WTC11 (cell line): ENCODE results near the gene KIF5A. TPM values are rescaled to one million over a fixed set of nuclear protein-coding genes. Genes with fewer than 3 reads are reported as not detected.

Source experiments
- ATAC-seq: fragments of 200-7000 bp; cut with Tn5 transposase; 2 replicates; pipeline ENCODE4 v1.10.0; 2021; ENCODE audit warnings: mild to moderate bottlenecking, moderate library complexity
- CTCF ChIA-PET: fragments of 300-600 bp; sonication (Branson Sonifier 250); formaldehyde crosslinking; loops from one replicate; lab custom pipeline; 2021; ENCODE audit warnings: antibody characterized with exemption; lab: Charles Lee
- POLR2A ChIA-PET: fragments of 350-600 bp; sonication (Branson Sonifier 250); formaldehyde crosslinking; loops from one replicate; lab custom pipeline; 2021; ENCODE audit warnings: antibody characterized with exemption; lab: Charles Lee
- DNase-seq: peaks from one replicate; pipeline ENCODE4 v3.0.0; 2021; ENCODE audit warnings: low spot score
- H3K27ac Mint-ChIP-seq: 2 replicates; pipeline ENCODE4 v1.8.0; 2021; ENCODE audit warnings: mixed read lengths
- H3K27me3 Mint-ChIP-seq: 2 replicates; pipeline ENCODE4 v1.8.0; 2021; ENCODE audit warnings: low read depth, mild to moderate bottlenecking, moderate library complexity, mixed read lengths
- H3K36me3 Mint-ChIP-seq: 2 replicates; pipeline ENCODE4 v1.8.0; 2021; ENCODE audit warnings: mixed read lengths
- H3K4me1 Mint-ChIP-seq: 2 replicates; pipeline ENCODE4 v1.8.0; 2022; ENCODE audit warnings: mixed read lengths
- H3K4me3 Mint-ChIP-seq: 2 replicates; pipeline ENCODE4 v1.8.0; 2021; ENCODE audit warnings: mild to moderate bottlenecking, moderate library complexity, mixed read lengths
- H3K9me3 Mint-ChIP-seq: 2 replicates; pipeline ENCODE4 v1.8.0; 2021; ENCODE audit warnings: mixed read lengths
- CREB1 ChIP-seq: sonication (generic); formaldehyde crosslinking; IDR thresholded peaks from 2 replicates; pipeline ENCODE4 v1.8.0; 2023; ENCODE audit warnings: mild to moderate bottlenecking, missing genetic modification reagents
- EMX1 ChIP-seq: fragments of 250-450 bp; sonication (Bioruptor Pico); IDR thresholded peaks from 2 replicates; pipeline ENCODE4 v1.8.0; 2021; ENCODE audit warnings: mild to moderate bottlenecking
- GABPB1 ChIP-seq: sonication (generic); formaldehyde crosslinking; IDR thresholded peaks from 2 replicates; pipeline ENCODE4 v1.8.1; 2023; ENCODE audit warnings: mild to moderate bottlenecking, missing genetic modification reagents
- HMGA2 ChIP-seq: fragments of 250-450 bp; sonication (Bioruptor Pico); IDR thresholded peaks from 2 replicates; pipeline ENCODE4 v1.4.0; 2021; ENCODE audit warnings: mild to moderate bottlenecking, moderate library complexity
- NFATC4 ChIP-seq: fragments of 250-450 bp; sonication (Bioruptor Pico); IDR thresholded peaks from 2 replicates; pipeline ENCODE4 v1.9.0; 2021; ENCODE audit warnings: mild to moderate bottlenecking
- NR2C2 ChIP-seq: sonication (generic); formaldehyde crosslinking; IDR thresholded peaks from 2 replicates; pipeline ENCODE4 v1.8.0; 2022; ENCODE audit warnings: mild to moderate bottlenecking, missing genetic modification reagents
- OVOL2 ChIP-seq: fragments of 250-450 bp; sonication (Bioruptor Pico); IDR thresholded peaks from 2 replicates; pipeline ENCODE4 v1.9.0; 2021; ENCODE audit warnings: mild to moderate bottlenecking, borderline replicate concordance
- TCF7 ChIP-seq: sonication (generic); formaldehyde crosslinking; IDR thresholded peaks from 2 replicates; pipeline ENCODE4 v1.8.0; 2022; ENCODE audit warnings: mild to moderate bottlenecking, low read depth, missing genetic modification reagents, moderate library complexity
- ZNF423 ChIP-seq: fragments of 250-450 bp; sonication (Bioruptor Pico); IDR thresholded peaks from 2 replicates; pipeline ENCODE4 v2.1.2; 2022; ENCODE audit warnings: mild to moderate bottlenecking, moderate library complexity
- total RNA-seq: library from RNA; stranded (reverse); gene quantifications from 3 replicates; pipeline ENCODE4 v1.2.3, GENCODE V29; 2021
- TF ChIP-seq, protein P1 (sequence below): fragments of 250-450 bp; sonication (Bioruptor Pico); IDR thresholded peaks from 2 replicates; pipeline ENCODE4 v2.1.2; 2022; ENCODE audit warnings: mild to moderate bottlenecking, moderate library complexity
- TF ChIP-seq, protein P2 (sequence below): sonication (generic); formaldehyde crosslinking; IDR thresholded peaks from 2 replicates; pipeline ENCODE4 v1.8.1; 2023; ENCODE audit warnings: mild to moderate bottlenecking, moderate library complexity, missing genetic modification reagents
- TF ChIP-seq, protein P3 (sequence below): sonication (generic); formaldehyde crosslinking; IDR thresholded peaks from 2 replicates; pipeline ENCODE4 v1.8.0; 2022; ENCODE audit warnings: missing genetic modification reagents
- TF ChIP-seq, protein P4 (sequence below): sonication (generic); formaldehyde crosslinking; IDR thresholded peaks from 2 replicates; pipeline ENCODE4 v1.8.0; 2022; ENCODE audit warnings: mild to moderate bottlenecking, missing genetic modification reagents
- TF ChIP-seq, protein P5 (sequence below): sonication (generic); formaldehyde crosslinking; IDR thresholded peaks from 2 replicates; pipeline ENCODE4 v1.8.0; 2023; ENCODE audit warnings: missing genetic modification reagents, mild to moderate bottlenecking, borderline replicate concordance
- TF ChIP-seq, protein P6 (sequence below): sonication (generic); formaldehyde crosslinking; IDR thresholded peaks from 2 replicates; pipeline ENCODE4 v1.8.0; 2022; ENCODE audit warnings: mild to moderate bottlenecking, missing genetic modification reagents
- TF ChIP-seq, protein P7 (sequence below): sonication (generic); formaldehyde crosslinking; IDR thresholded peaks from 2 replicates; pipeline ENCODE4 v1.8.0; 2022; ENCODE audit warnings: mild to moderate bottlenecking, missing genetic modification reagents
- TF ChIP-seq, protein P8 (sequence below): sonication (generic); formaldehyde crosslinking; IDR thresholded peaks from 2 replicates; pipeline ENCODE4 v1.8.0; 2023; ENCODE audit warnings: missing genetic modification reagents
- TF ChIP-seq, protein P9 (sequence below): fragments of 250-450 bp; sonication (Bioruptor Pico); IDR thresholded peaks from 2 replicates; pipeline ENCODE4 v1.9.0; 2021; ENCODE audit warnings: moderate library complexity, mild to moderate bottlenecking, inconsistent platforms, borderline replicate concordance
- TF ChIP-seq, protein P10 (sequence below): sonication (generic); formaldehyde crosslinking; IDR thresholded peaks from 2 replicates; pipeline ENCODE4 v1.8.1; 2023; ENCODE audit warnings: mild to moderate bottlenecking, missing genetic modification reagents, moderate library complexity

The KIF5A gene
- total RNA-seq, 1 experiment from 2014 or later: 16.1 TPM

DNA sequence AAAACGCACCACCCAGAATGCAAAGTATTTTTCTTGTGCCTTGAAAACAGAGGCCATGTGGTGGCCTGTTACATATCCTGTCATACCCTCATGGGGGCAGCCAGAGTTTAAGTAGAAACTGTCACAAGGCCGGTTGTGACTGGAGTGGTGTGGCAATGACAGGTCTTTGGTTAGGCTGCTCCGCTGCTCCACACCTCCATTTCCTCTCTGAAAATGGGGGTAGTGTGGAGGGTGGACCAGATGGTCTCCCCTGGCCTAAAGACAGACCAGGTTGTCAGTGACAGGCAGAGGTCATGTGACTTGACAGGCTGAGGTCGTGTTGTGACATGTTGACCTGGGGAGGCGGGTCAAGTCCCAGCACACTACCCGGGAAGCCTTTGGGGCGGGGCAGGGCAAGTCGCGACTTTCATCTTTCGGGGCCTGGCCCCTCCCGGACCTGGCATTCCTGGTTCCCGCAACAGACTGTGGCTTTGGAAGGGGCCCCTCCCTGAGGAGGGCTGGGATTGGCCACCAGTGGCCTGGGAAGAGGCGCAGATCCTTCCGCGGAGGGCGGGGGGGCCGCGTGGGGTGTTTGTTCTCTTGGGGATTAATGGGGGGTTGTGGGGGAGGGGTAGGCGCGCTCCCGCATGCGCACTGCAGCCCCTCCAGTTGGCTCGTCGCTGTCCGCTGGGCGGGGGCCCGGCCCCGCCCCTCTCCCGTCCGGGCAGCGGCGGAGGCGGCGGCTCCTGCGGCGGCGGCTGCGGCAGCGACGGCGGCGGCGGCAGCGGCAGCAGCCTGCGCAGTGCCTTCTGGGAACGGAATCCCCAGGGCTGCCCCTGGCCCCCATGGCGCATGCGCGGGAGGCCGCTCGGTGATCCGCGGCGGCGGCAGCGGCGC is 27.6 kb upstream of the KIF5A start, which contains the start of gene MBD6:
MBD6 (plus strand) TSS at position 814 of the 876 bp plus-strand sequence. CDS start 1,480 bp downstream, outside the sequence.
- Mint-ChIP-seq H3K27me3 (peaks cover 3% of the 10 kb centered on the region; the same call in 1 of the 2 replicates), H3K36me3 (peaks cover 17% of the 10 kb centered on the region), H3K4me3 (peak within 1 kb of the TSS; percentile 96), H3K4me1 (peaks cover 42% of the 10 kb centered on the region), H3K9me3 (no peaks in the 10 kb centered on the region), H3K27ac (peak within 1 kb of the TSS; percentile 93)
- DNase-seq: peak; percentile 85
- POLR2A ChIA-PET: no interaction called here
- CTCF ChIA-PET: no interaction called here
- peak; percentile 7 for ATAC-seq
- TF ChIP-seq ZNF423 (CRISPR knock-in tag) (no peak), GABPB1 (peak; percentile 88), CREB1 (CRISPR knock-in tag) (no peak), NR2C2 (CRISPR knock-in tag) (no peak), HMGA2 (CRISPR knock-in tag) (no peak), EMX1 (no peak), OVOL2 (CRISPR knock-in tag) (no peak), NFATC4 (no peak), TCF7 (no peak)
- TF ChIP-seq, protein P1, sequence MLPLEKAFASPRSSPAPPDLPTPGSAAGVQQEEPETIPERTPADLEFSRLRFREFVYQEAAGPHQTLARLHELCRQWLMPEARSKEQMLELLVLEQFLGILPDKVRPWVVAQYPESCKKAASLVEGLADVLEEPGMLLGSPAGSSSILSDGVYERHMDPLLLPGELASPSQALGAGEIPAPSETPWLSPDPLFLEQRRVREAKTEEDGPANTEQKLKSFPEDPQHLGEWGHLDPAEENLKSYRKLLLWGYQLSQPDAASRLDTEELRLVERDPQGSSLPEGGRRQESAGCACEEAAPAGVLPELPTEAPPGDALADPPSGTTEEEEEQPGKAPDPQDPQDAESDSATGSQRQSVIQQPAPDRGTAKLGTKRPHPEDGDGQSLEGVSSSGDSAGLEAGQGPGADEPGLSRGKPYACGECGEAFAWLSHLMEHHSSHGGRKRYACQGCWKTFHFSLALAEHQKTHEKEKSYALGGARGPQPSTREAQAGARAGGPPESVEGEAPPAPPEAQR (CRISPR knock-in tag): no peak
- TF ChIP-seq, protein P2, sequence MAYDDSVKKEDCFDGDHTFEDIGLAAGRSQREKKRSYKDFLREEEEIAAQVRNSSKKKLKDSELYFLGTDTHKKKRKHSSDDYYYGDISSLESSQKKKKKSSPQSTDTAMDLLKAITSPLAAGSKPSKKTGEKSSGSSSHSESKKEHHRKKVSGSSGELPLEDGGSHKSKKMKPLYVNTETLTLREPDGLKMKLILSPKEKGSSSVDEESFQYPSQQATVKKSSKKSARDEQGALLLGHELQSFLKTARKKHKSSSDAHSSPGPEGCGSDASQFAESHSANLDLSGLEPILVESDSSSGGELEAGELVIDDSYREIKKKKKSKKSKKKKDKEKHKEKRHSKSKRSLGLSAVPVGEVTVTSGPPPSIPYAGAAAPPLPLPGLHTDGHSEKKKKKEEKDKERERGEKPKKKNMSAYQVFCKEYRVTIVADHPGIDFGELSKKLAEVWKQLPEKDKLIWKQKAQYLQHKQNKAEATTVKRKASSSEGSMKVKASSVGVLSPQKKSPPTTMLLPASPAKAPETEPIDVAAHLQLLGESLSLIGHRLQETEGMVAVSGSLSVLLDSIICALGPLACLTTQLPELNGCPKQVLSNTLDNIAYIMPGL (CRISPR knock-in tag): peak; percentile 40; the same call in 1 of the 2 replicates
- TF ChIP-seq, protein P3, sequence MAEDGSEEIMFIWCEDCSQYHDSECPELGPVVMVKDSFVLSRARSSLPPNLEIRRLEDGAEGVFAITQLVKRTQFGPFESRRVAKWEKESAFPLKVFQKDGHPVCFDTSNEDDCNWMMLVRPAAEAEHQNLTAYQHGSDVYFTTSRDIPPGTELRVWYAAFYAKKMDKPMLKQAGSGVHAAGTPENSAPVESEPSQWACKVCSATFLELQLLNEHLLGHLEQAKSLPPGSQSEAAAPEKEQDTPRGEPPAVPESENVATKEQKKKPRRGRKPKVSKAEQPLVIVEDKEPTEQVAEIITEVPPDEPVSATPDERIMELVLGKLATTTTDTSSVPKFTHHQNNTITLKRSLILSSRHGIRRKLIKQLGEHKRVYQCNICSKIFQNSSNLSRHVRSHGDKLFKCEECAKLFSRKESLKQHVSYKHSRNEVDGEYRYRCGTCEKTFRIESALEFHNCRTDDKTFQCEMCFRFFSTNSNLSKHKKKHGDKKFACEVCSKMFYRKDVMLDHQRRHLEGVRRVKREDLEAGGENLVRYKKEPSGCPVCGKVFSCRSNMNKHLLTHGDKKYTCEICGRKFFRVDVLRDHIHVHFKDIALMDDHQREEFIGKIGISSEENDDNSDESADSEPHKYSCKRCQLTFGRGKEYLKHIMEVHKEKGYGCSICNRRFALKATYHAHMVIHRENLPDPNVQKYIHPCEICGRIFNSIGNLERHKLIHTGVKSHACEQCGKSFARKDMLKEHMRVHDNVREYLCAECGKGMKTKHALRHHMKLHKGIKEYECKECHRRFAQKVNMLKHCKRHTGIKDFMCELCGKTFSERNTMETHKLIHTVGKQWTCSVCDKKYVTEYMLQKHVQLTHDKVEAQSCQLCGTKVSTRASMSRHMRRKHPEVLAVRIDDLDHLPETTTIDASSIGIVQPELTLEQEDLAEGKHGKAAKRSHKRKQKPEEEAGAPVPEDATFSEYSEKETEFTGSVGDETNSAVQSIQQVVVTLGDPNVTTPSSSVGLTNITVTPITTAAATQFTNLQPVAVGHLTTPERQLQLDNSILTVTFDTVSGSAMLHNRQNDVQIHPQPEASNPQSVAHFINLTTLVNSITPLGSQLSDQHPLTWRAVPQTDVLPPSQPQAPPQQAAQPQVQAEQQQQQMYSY (CRISPR knock-in tag): no peak
- TF ChIP-seq, protein P4, sequence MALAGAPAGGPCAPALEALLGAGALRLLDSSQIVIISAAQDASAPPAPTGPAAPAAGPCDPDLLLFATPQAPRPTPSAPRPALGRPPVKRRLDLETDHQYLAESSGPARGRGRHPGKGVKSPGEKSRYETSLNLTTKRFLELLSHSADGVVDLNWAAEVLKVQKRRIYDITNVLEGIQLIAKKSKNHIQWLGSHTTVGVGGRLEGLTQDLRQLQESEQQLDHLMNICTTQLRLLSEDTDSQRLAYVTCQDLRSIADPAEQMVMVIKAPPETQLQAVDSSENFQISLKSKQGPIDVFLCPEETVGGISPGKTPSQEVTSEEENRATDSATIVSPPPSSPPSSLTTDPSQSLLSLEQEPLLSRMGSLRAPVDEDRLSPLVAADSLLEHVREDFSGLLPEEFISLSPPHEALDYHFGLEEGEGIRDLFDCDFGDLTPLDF (CRISPR knock-in tag): no peak
- TF ChIP-seq, protein P5, sequence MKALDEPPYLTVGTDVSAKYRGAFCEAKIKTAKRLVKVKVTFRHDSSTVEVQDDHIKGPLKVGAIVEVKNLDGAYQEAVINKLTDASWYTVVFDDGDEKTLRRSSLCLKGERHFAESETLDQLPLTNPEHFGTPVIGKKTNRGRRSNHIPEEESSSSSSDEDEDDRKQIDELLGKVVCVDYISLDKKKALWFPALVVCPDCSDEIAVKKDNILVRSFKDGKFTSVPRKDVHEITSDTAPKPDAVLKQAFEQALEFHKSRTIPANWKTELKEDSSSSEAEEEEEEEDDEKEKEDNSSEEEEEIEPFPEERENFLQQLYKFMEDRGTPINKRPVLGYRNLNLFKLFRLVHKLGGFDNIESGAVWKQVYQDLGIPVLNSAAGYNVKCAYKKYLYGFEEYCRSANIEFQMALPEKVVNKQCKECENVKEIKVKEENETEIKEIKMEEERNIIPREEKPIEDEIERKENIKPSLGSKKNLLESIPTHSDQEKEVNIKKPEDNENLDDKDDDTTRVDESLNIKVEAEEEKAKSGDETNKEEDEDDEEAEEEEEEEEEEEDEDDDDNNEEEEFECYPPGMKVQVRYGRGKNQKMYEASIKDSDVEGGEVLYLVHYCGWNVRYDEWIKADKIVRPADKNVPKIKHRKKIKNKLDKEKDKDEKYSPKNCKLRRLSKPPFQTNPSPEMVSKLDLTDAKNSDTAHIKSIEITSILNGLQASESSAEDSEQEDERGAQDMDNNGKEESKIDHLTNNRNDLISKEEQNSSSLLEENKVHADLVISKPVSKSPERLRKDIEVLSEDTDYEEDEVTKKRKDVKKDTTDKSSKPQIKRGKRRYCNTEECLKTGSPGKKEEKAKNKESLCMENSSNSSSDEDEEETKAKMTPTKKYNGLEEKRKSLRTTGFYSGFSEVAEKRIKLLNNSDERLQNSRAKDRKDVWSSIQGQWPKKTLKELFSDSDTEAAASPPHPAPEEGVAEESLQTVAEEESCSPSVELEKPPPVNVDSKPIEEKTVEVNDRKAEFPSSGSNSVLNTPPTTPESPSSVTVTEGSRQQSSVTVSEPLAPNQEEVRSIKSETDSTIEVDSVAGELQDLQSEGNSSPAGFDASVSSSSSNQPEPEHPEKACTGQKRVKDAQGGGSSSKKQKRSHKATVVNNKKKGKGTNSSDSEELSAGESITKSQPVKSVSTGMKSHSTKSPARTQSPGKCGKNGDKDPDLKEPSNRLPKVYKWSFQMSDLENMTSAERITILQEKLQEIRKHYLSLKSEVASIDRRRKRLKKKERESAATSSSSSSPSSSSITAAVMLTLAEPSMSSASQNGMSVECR (CRISPR knock-in tag): peak; percentile 93; the same call in 1 of the 2 replicates
- TF ChIP-seq, protein P6, sequence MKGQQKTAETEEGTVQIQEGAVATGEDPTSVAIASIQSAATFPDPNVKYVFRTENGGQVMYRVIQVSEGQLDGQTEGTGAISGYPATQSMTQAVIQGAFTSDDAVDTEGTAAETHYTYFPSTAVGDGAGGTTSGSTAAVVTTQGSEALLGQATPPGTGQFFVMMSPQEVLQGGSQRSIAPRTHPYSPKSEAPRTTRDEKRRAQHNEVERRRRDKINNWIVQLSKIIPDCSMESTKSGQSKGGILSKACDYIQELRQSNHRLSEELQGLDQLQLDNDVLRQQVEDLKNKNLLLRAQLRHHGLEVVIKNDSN (CRISPR knock-in tag): peak; percentile 92
- TF ChIP-seq, protein P7, sequence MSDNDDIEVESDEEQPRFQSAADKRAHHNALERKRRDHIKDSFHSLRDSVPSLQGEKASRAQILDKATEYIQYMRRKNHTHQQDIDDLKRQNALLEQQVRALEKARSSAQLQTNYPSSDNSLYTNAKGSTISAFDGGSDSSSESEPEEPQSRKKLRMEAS (CRISPR knock-in tag): peak; percentile 80
- TF ChIP-seq, protein P8, sequence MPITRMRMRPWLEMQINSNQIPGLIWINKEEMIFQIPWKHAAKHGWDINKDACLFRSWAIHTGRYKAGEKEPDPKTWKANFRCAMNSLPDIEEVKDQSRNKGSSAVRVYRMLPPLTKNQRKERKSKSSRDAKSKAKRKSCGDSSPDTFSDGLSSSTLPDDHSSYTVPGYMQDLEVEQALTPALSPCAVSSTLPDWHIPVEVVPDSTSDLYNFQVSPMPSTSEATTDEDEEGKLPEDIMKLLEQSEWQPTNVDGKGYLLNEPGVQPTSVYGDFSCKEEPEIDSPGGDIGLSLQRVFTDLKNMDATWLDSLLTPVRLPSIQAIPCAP (CRISPR knock-in tag): no peak
- TF ChIP-seq, protein P9, sequence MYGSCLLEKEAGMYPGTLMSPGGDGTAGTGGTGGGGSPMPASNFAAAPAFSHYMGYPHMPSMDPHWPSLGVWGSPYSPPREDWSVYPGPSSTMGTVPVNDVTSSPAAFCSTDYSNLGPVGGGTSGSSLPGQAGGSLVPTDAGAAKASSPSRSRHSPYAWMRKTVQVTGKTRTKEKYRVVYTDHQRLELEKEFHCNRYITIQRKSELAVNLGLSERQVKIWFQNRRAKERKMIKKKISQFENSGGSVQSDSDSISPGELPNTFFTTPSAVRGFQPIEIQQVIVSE (CRISPR knock-in tag): no peak
- TF ChIP-seq, protein P10, sequence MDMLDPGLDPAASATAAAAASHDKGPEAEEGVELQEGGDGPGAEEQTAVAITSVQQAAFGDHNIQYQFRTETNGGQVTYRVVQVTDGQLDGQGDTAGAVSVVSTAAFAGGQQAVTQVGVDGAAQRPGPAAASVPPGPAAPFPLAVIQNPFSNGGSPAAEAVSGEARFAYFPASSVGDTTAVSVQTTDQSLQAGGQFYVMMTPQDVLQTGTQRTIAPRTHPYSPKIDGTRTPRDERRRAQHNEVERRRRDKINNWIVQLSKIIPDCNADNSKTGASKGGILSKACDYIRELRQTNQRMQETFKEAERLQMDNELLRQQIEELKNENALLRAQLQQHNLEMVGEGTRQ (CRISPR knock-in tag): peak; percentile 90
